Anterior cingulate cortex (tissue), 58 donors: Measurements from ENCODE around the gene NFX1.
A peak's percentile ranks its signal among the peaks of the same experiment; 100 is the strongest.
"Not testable (repeated sequence)": the region's sequence is repeated elsewhere in the genome, so short reads cannot be mapped to it uniquely, and the experiment has no call there.

Experiments
- DNase-seq, 58 donors: peaks; one replicate each; lab custom pipeline; 2025; lab: John Stamatoyannopoulos, UW

The NFX1 gene

GRCh38 chr9:33306037-33306436 lies 15.7 kb downstream of the NFX1 start:
- no peak for DNase-seq

GRCh38 chr9:33307067-33307466 lies 16.8 kb downstream of the NFX1 start:
- DNase-seq, result no peak

- no peak for DNase-seq
Observed at GRCh38 chr9:33309903-33310302, 19.6 kb downstream of the NFX1 start.

- no peak for DNase-seq
Observed at GRCh38 chr9:33310748-33311147, 20.4 kb downstream of the NFX1 start.

- DNase-seq, result no peak
Observed at GRCh38 chr9:33311953-33312352, 21.6 kb downstream of the NFX1 start.

GRCh38 chr9:33315371-33315770 lies 25.1 kb downstream of the NFX1 start:
- no peak for DNase-seq

GRCh38 chr9:33317136-33317535 lies 26.8 kb downstream of the NFX1 start:
- DNase-seq, result not testable (repeated sequence)

- no peak for DNase-seq
Observed at GRCh38 chr9:33318225-33318624, 27.9 kb downstream of the NFX1 start.

- peak in 3 of 58 donors; percentile 1 to 8 (median 6) for DNase-seq
Observed at GRCh38 chr9:33318781-33319180, 28.5 kb downstream of the NFX1 start.

GRCh38 chr9:33320230-33320567 lies 29.9 kb downstream of the NFX1 start:
- DNase-seq, result no peak

GRCh38 chr9:33320568-33321261 lies 30.4 kb downstream of the NFX1 start:
- peak in 4 of 58 donors; percentile 1 to 36 (median 7) for DNase-seq

GRCh38 chr9:33329117-33329563 lies 38.8 kb downstream of the NFX1 start:
- no peak for DNase-seq

GRCh38 chr9:33329979-33330378 lies 39.7 kb downstream of the NFX1 start:
- no peak for DNase-seq

- DNase-seq, result no peak
Observed at GRCh38 chr9:33331377-33331891, 41.1 kb downstream of the NFX1 start.

- no peak for DNase-seq
Observed at GRCh38 chr9:33332011-33332410, 41.7 kb downstream of the NFX1 start.

GRCh38 chr9:33332956-33333355 lies 42.6 kb downstream of the NFX1 start:
- DNase-seq, result not testable (repeated sequence)

- DNase-seq, result no peak
Observed at GRCh38 chr9:33340186-33340585, 49.9 kb downstream of the NFX1 start.

GRCh38 chr9:33341182-33341581 lies 50.9 kb downstream of the NFX1 start:
- no peak for DNase-seq

- no peak for DNase-seq
Observed at GRCh38 chr9:33344145-33344544, 53.8 kb downstream of the NFX1 start.

- DNase-seq, result peak in 4 of 58 donors; percentile 2 to 28 (median 18)
Observed at GRCh38 chr9:33346564-33346963, 56.2 kb downstream of the NFX1 start.

GRCh38 chr9:33348998-33349397 lies 58.7 kb downstream of the NFX1 start:
- no peak for DNase-seq

- no peak for DNase-seq
Observed at GRCh38 chr9:33349743-33350142, 59.4 kb downstream of the NFX1 start.

GRCh38 chr9:33350310-33350709 lies 60.0 kb downstream of the NFX1 start:
- no peak for DNase-seq
